GM19025 (cell line): ENCODE results near the gene GRIA3.
"Not testable (repeated sequence)": the region's sequence is repeated elsewhere in the genome, so short reads cannot be mapped to it uniquely, and the experiment has no call there.

Experiments
- ATAC-seq: cut with Tn5 transposase; IDR thresholded peaks from one replicate; pipeline ENCODE4 v1.9.1; 2021; ENCODE audit warnings: mild to moderate bottlenecking, low read depth, moderate library complexity; ENCODE audit not compliant: unreplicated experiment

Gene GRIA3

GRCh38 chrX:123513585-123514278, 329.7 kb downstream of the GRIA3 start:
- no peak for ATAC-seq

GRCh38 chrX:123514279-123514640, 330.2 kb downstream of the GRIA3 start:
- not testable (repeated sequence) for ATAC-seq

GRCh38 chrX:123518791-123519190, 334.7 kb downstream of the GRIA3 start:
- ATAC-seq, result no peak

GRCh38 chrX:123525123-123525725, 341.1 kb downstream of the GRIA3 start:
- no peak for ATAC-seq

- ATAC-seq, result not testable (repeated sequence)
Measured at GRCh38 chrX:123530726-123531125, 346.6 kb downstream of the GRIA3 start.
